Measurements from ENCODE around the gene ZBTB26. TPM values are rescaled to one million over a fixed set of nuclear protein-coding genes. Genes with fewer than 3 reads are reported as not detected.
"Not testable (repeated sequence)": the region's sequence is repeated elsewhere in the genome, so short reads cannot be mapped to it uniquely, and the experiment has no call there.

The ZBTB26 gene
- total and polyA plus RNA-seq, 9 donors: 6.2 to 8.0 (median 7.4) TPM

DNA sequence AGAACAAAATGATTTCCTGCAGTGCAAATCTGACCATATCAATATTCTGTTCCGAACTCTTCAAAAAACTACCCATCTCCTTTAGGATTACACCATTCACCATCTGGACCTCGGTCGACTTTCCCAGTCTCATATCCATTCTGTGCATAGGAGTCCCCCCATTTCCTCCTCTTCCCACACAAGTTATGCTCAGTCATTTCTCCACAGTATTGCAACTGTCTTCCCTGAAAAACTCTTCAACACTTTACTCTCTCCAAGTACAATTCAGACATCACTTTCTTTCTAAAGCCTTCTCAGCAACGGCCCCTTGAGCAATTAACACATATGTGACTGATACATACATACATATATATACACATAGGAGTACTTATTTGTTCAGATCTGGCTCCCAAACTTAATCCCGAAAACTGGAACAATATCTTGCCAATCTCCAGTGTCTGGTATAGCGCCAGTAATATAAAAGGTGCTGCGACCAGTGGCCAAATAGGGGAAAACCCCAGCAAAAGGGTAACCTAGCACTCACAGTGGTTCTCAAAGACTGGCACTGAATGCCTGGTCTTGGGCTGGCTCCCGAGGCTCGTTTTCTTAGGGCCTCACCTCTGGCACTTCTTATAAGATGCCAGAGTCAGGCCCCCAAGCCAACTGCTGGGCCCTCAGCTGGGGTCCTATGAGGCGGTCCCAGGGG is 629 bp downstream of the ZBTB26 start:
- H3K4me3 ChIP-seq (ENCODE audit: low read length): peak overlapping the region; percentile 98
- no peak for DNase-seq
- peaks cover 8% of the 10 kb centered on the region for H3K4me1 ChIP-seq (ENCODE audit: control insufficient read depth, insufficient read depth, low read length)
- no peaks in the 10 kb centered on the region for H3K27me3 ChIP-seq (ENCODE audit: control insufficient read depth, insufficient read depth, low read length)
- H3K27ac ChIP-seq (ENCODE audit: low read length): peak overlapping the region; percentile 97
- WGBS (ENCODE audit: insufficient coverage): 19% methylated on average over 8 of the region's 10 CpGs
- H3K36me3 ChIP-seq (ENCODE audit: control insufficient read depth, insufficient read depth, low read length): no peaks in the 10 kb centered on the region
- no peaks in the 10 kb centered on the region for H3K9me3 ChIP-seq (replicated peaks; ENCODE audit: control insufficient read depth, low read depth, low read length)

- 86% methylated on average over 1 of the region's 1 CpG for WGBS (ENCODE audit: insufficient coverage)
- Histone ChIP-seq H3K4me3 (ENCODE audit: low read length) (no peak overlapping the region), H3K9me3 (replicated peaks; ENCODE audit: control insufficient read depth, low read depth, low read length) (no peaks in the 10 kb centered on the region), H3K36me3 (ENCODE audit: control insufficient read depth, insufficient read depth, low read length) (peaks cover 1% of the 10 kb centered on the region), H3K27ac (ENCODE audit: low read length) (no peak overlapping the region), H3K4me1 (ENCODE audit: control insufficient read depth, insufficient read depth, low read length) (peaks cover 8% of the 10 kb centered on the region), H3K27me3 (ENCODE audit: control insufficient read depth, insufficient read depth, low read length) (no peaks in the 10 kb centered on the region)
- DNase-seq: no peak
Measured at GRCh38 chr9:122929796-122930354, 1.4 kb downstream of the ZBTB26 start.

- Histone ChIP-seq H3K4me3 (ENCODE audit: low read length) (no peak overlapping the region), H3K27me3 (ENCODE audit: control insufficient read depth, insufficient read depth, low read length) (no peaks in the 10 kb centered on the region), H3K4me1 (ENCODE audit: control insufficient read depth, insufficient read depth, low read length) (no peaks in the 10 kb centered on the region), H3K36me3 (ENCODE audit: control insufficient read depth, insufficient read depth, low read length) (peaks cover 5% of the 10 kb centered on the region), H3K9me3 (replicated peaks; ENCODE audit: control insufficient read depth, low read depth, low read length) (no peaks in the 10 kb centered on the region), H3K27ac (ENCODE audit: low read length) (no peak overlapping the region)
- DNase-seq: no peak
- WGBS (ENCODE audit: insufficient coverage): no CpG with 5 or more reads among the region's 3 CpGs
Measured at GRCh38 chr9:122923947-122924346, 7.4 kb downstream of the ZBTB26 start.

- DNase-seq: no peak
- Histone ChIP-seq H3K27me3 (ENCODE audit: control insufficient read depth, insufficient read depth, low read length) (no peaks in the 10 kb centered on the region), H3K36me3 (ENCODE audit: control insufficient read depth, insufficient read depth, low read length) (peaks cover 5% of the 10 kb centered on the region), H3K4me3 (ENCODE audit: low read length) (no peak overlapping the region), H3K27ac (ENCODE audit: low read length) (no peak overlapping the region), H3K4me1 (ENCODE audit: control insufficient read depth, insufficient read depth, low read length) (no peaks in the 10 kb centered on the region), H3K9me3 (replicated peaks; ENCODE audit: control insufficient read depth, low read depth, low read length) (no peaks in the 10 kb centered on the region)
- 100% methylated on average over 2 of the region's 8 CpGs for WGBS (ENCODE audit: insufficient coverage)
Measured at GRCh38 chr9:122922713-122923112, 8.6 kb downstream of the ZBTB26 start.

DNA sequence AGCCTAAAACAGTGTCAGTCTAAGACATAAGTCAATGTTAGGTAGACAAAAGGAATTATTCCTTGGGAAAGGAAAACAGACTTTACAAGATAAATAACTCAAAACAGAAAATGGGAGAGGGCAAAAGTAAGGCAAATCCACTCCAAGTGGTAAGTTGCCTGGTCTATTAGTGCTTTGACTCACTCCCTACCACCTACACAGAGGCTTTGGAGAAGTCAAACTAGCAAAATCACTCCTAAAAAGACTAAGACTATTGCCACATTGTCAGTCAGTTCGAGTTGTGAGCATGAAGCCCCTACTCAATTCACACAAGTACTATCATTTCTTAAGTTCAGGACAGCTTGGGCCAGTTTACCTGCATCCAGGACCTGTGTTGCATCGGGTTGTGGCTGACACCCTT is 13.0 kb downstream of the ZBTB26 start:
- Histone ChIP-seq H3K36me3 (ENCODE audit: control insufficient read depth, insufficient read depth, low read length) (peaks cover 3% of the 10 kb centered on the region), H3K4me1 (ENCODE audit: control insufficient read depth, insufficient read depth, low read length) (peaks cover 4% of the 10 kb centered on the region), H3K27me3 (ENCODE audit: control insufficient read depth, insufficient read depth, low read length) (no peaks in the 10 kb centered on the region), H3K9me3 (replicated peaks; ENCODE audit: control insufficient read depth, low read depth, low read length) (no peaks in the 10 kb centered on the region), H3K4me3 (ENCODE audit: low read length) (no peak overlapping the region), H3K27ac (ENCODE audit: low read length) (no peak overlapping the region)
- WGBS (ENCODE audit: insufficient coverage): 92% methylated on average over 2 of the region's 2 CpGs
- DNase-seq: no peak

- H3K9me3 ChIP-seq (replicated peaks; ENCODE audit: control insufficient read depth, low read depth, low read length): no peaks in the 10 kb centered on the region
- peak within 1 kb of the TSS; percentile 83 for H3K4me3 ChIP-seq (ENCODE audit: low read length)
- peaks cover 8% of the 10 kb centered on the region for H3K36me3 ChIP-seq (ENCODE audit: control insufficient read depth, insufficient read depth, low read length)
- peak; percentile 96 for DNase-seq
- H3K27me3 ChIP-seq (ENCODE audit: control insufficient read depth, insufficient read depth, low read length): no peaks in the 10 kb centered on the region
- WGBS (ENCODE audit: insufficient coverage): 1% methylated on average over 34 of the region's 35 CpGs
- peak within 1 kb of the TSS; percentile 86 for H3K27ac ChIP-seq (ENCODE audit: low read length)
- H3K4me1 ChIP-seq (ENCODE audit: control insufficient read depth, insufficient read depth, low read length): peaks cover 4% of the 10 kb centered on the region
Measured at GRCh38 chr9:122912964-122913673, 18.2 kb downstream of the ZBTB26 start, which contains the start of gene ZBTB6. Gene ZBTB6, minus strand, starts transcription at chr9:122913323. Its CDS starts 1,251 bp downstream, at chr9:122912072.

GRCh38 chr9:122912671-122912963 is 18.7 kb downstream of the ZBTB26 start:
- no peaks in the 10 kb centered on the region for H3K9me3 ChIP-seq (replicated peaks; ENCODE audit: control insufficient read depth, low read depth, low read length)
- peak overlapping the region; percentile 83 for H3K4me3 ChIP-seq (ENCODE audit: low read length)
- peak overlapping the region; percentile 86 for H3K27ac ChIP-seq (ENCODE audit: low read length)
- peaks cover 8% of the 10 kb centered on the region for H3K36me3 ChIP-seq (ENCODE audit: control insufficient read depth, insufficient read depth, low read length)
- peaks cover 4% of the 10 kb centered on the region for H3K4me1 ChIP-seq (ENCODE audit: control insufficient read depth, insufficient read depth, low read length)
- 4% methylated on average over 7 of the region's 9 CpGs for WGBS (ENCODE audit: insufficient coverage)
- H3K27me3 ChIP-seq (ENCODE audit: control insufficient read depth, insufficient read depth, low read length): no peaks in the 10 kb centered on the region
- DNase-seq: no peak

DNA sequence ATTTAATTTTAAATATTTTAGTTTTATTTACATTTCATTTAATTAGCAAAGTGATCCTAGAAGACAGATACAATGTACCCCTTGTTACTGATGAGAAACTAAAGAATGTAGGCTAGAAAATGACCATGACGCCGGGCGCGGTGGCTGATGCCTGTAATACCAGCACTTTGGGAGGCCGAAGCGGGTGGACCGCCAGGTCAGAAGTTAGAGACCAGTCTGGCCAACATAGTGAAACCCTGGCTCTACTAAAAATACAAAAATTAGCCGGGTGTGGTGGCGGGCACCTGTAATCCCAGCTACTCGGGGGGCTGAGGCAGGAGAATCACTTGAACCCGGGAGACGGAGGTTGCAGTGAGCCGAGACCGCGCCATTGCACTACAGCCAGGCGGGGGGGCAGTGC is 25.2 kb downstream of the ZBTB26 start:
- 95% methylated on average over 7 of the region's 16 CpGs for WGBS (ENCODE audit: insufficient coverage)
- H3K27ac ChIP-seq (ENCODE audit: low read length); H3K27me3 ChIP-seq (ENCODE audit: control insufficient read depth, insufficient read depth, low read length); H3K9me3 ChIP-seq (replicated peaks; ENCODE audit: control insufficient read depth, low read depth, low read length); H3K4me3 ChIP-seq (ENCODE audit: low read length); H3K4me1 ChIP-seq (ENCODE audit: control insufficient read depth, insufficient read depth, low read length); H3K36me3 ChIP-seq (ENCODE audit: control insufficient read depth, insufficient read depth, low read length); DNase-seq: not testable (repeated sequence)

DNA sequence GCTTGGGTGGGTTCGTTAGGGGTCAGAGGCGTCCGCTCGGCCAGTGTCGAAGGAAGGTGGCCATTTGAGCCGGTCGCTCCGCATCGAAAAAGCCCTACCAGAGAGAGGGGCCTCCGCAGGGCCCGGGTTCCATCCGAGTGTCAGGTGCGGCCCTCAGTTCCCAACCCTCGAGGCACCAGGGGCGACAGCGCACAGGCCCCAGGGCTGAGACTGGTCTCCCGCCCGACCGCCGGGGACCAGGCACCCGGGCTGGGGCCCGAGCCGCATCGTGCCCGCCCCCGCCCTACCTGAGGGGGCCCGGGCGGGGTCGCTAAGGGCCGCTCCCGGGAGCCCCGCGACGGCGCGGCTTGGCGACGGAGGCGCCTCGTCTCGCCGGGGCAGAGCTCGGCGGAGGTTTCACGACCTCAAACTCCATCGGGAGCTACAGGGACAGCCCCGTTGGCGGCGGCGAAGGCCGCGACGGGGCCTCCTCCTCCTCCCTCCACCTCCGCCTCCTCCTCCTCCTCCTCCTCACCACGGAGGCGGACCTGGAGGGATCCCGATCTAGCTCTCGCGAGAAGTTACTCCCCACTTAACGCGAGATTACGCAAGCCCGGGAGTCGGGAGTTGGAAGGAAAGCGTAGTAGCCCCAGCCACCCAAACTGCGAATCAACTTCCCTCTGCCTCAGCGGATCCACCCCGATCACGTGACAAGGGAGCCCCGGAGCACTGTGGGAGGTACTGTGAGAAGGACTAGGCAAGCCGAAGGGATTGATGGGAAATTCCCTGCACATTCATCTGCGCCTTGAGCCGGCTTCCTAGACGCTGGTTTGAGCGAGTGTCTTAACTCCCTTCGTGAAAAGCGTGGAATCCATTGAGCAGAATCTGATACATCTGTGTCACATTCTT is 26.2 kb downstream of the ZBTB26 start, which contains the start of gene RC3H2:
TSS of gene RC3H2 (minus strand) at position 537 of the 888 bp plus-strand sequence. CDS start 7,850 bp downstream, outside the sequence.
- peak within 1 kb of the TSS; percentile 81 for H3K4me3 ChIP-seq (ENCODE audit: low read length)
- under 1% methylated on average over 58 of the region's 77 CpGs for WGBS (ENCODE audit: insufficient coverage)
- H3K36me3 ChIP-seq (ENCODE audit: control insufficient read depth, insufficient read depth, low read length): no peaks in the 10 kb centered on the region
- no peaks in the 10 kb centered on the region for H3K9me3 ChIP-seq (replicated peaks; ENCODE audit: control insufficient read depth, low read depth, low read length)
- no peaks in the 10 kb centered on the region for H3K4me1 ChIP-seq (ENCODE audit: control insufficient read depth, insufficient read depth, low read length)
- H3K27me3 ChIP-seq (ENCODE audit: control insufficient read depth, insufficient read depth, low read length): no peaks in the 10 kb centered on the region
- DNase-seq: peak; percentile 100
- peak within 1 kb of the TSS; percentile 91 for H3K27ac ChIP-seq (ENCODE audit: low read length)

DNA sequence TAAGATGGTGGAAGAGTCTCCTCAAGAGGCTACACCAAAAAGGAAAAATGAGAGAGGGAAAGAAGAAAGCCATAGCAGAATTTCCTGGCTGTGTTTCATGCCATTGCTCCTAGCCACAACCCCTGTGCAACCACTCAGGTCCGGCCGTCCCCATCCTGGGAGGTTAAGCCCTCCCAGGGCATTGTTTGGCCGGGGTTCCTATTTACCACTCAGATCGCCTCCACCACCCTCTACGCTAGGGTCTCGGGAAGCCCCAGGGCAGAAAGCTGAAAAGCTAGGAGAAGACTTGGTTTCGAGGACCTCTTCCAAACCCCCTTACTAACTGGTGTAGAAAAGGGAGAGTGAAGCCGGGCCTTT is 26.9 kb downstream of the ZBTB26 start:
- WGBS (ENCODE audit: insufficient coverage): 0% methylated on average over 2 of the region's 8 CpGs
- Histone ChIP-seq H3K9me3 (replicated peaks; ENCODE audit: control insufficient read depth, low read depth, low read length) (no peaks in the 10 kb centered on the region), H3K4me3 (ENCODE audit: low read length) (peak overlapping the region; percentile 81), H3K4me1 (ENCODE audit: control insufficient read depth, insufficient read depth, low read length) (no peaks in the 10 kb centered on the region), H3K27me3 (ENCODE audit: control insufficient read depth, insufficient read depth, low read length) (no peaks in the 10 kb centered on the region), H3K36me3 (ENCODE audit: control insufficient read depth, insufficient read depth, low read length) (no peaks in the 10 kb centered on the region), H3K27ac (ENCODE audit: low read length) (peak overlapping the region; percentile 91)
- no peak for DNase-seq

All from muscle of leg (tissue), 11 donors.